Posterior vena cava (tissue), 2 donors: ENCODE measurements around the gene NAA10. TPM values are rescaled to one million over a fixed set of nuclear protein-coding genes. Genes with fewer than 3 reads are reported as not detected.
A peak's percentile ranks its signal among the peaks of the same experiment; 100 is the strongest.

ENCODE experiments used
- DNase-seq: peaks from one replicate; pipeline ENCODE4 v3.0.0-alpha.2; 2020; ENCODE audit warnings: low spot score
- intact Hi-C, 2 donors: fragments of 100-400 bp; cut with DNase I; formaldehyde crosslinking; loops; one replicate each; pipeline versions ENCODE4 v1.14.1 to v1.14.2; 2022 to 2023
- total RNA-seq, 2 donors: library from RNA; stranded (reverse); fragmentation: NEBNext Ultra II Directional; extraction: Animal tissue kit (Norgen Biotek cat#: 25700); gene quantifications; one replicate each; pipeline ENCODE4 v1.2.1, GENCODE V29; 2021
- donor health status: DM: yes; HTN: yes; CAD: no.
- donor health status: DM: yes; HTN: yes; CAD: no.

The NAA10 gene
- total RNA-seq, 2 donors from 2014 or later, result 69.4 to 75.4 TPM

GRCh38 chrX:153933748-153934147 is 1.1 kb downstream of the NAA10 start:
- intact Hi-C loops, result no loop called here
- DNase-seq, result no peak

GRCh38 chrX:153932220-153932915 is 2.5 kb downstream of the NAA10 start:
- DNase-seq, result no peak
- intact Hi-C loops, result no loop called here

- intact Hi-C loops, result no loop called here
- no peak for DNase-seq
These were observed 3.1 kb downstream of the NAA10 start for GRCh38 chrX:153931748-153932147.

GRCh38 chrX:153931151-153931550 is 3.7 kb downstream of the NAA10 start:
- no peak for DNase-seq
- intact Hi-C loops, result no loop called here

- intact Hi-C loops, result no loop called here
- no peak for DNase-seq
These were observed 4.6 kb downstream of the NAA10 start for GRCh38 chrX:153930011-153930910.

- DNase-seq, result no peak
- intact Hi-C loops, result loop anchor here in 1 of 2 donors (10.0 kb wide), 1 partner anchor 135 kb away; the partner anchor contains the start of genes IDH3G and SSR4
These were observed 5.3 kb downstream of the NAA10 start for GRCh38 chrX:153929576-153929975.

- no peak for DNase-seq
- intact Hi-C loops, result loop anchor here in 1 of 2 donors (10.0 kb wide), 1 partner anchor 134 kb away; the partner anchor contains the start of genes IDH3G and SSR4
These were observed 6.0 kb downstream of the NAA10 start for GRCh38 chrX:153928846-153929245.

- peak; percentile 99 for DNase-seq
- intact Hi-C loops, result loop anchor here in 1 of 2 donors (10.0 kb wide), 1 partner anchor 133 kb away; the partner anchor contains the start of genes IDH3G and SSR4
These were observed 6.7 kb downstream of the NAA10 start for GRCh38 chrX:153927922-153928760.

GRCh38 chrX:153927672-153927921 is 7.2 kb downstream of the NAA10 start:
- no peak for DNase-seq
- intact Hi-C loops, result loop anchor here in 1 of 2 donors (10.0 kb wide), 1 partner anchor 133 kb away; the partner anchor contains the start of genes IDH3G and SSR4

- intact Hi-C loops, result loop anchor here in 1 of 2 donors (10.0 kb wide), 1 partner anchor 132 kb away; the partner anchor contains the start of genes IDH3G and SSR4
- no peak for DNase-seq
These were observed 7.8 kb downstream of the NAA10 start for GRCh38 chrX:153926858-153927671.

- intact Hi-C loops, result loop anchor here in 1 of 2 donors (10.0 kb wide), 1 partner anchor 132 kb away; the partner anchor contains the start of genes IDH3G and SSR4
These were observed 8.3 kb downstream of the NAA10 start for GRCh38 chrX:153926552-153926857.

GRCh38 chrX:153925739-153926551 is 8.9 kb downstream of the NAA10 start, which contains the start of gene ARHGAP4:
ARHGAP4 (minus strand) TSS chrX:153926264; CDS start chrX:153926202, 62 bp downstream.
- no peak for DNase-seq
- intact Hi-C loops, result loop anchor here in 1 of 2 donors (10.0 kb wide), 1 partner anchor 131 kb away; the partner anchor contains the start of genes IDH3G and SSR4

More at GRCh38 chrX:153926552-153926857, 8.3 kb downstream of the NAA10 start:
- no peak for DNase-seq

GRCh38 chrX:153925387-153925738 is 9.5 kb downstream of the NAA10 start:
- DNase-seq, result no peak
- intact Hi-C loops, result loop anchor here in 1 of 2 donors (10.0 kb wide), 1 partner anchor 131 kb away; the partner anchor contains the start of genes IDH3G and SSR4

- DNase-seq, result no peak
- intact Hi-C loops, result loop anchor here in 1 of 2 donors (10.0 kb wide), 1 partner anchor 130 kb away; the partner anchor contains the start of genes IDH3G and SSR4
These were observed 10.5 kb downstream of the NAA10 start for GRCh38 chrX:153924149-153924861.

GRCh38 chrX:153922932-153923857 is 11.6 kb downstream of the NAA10 start:
- intact Hi-C loops, result loop anchor here in 1 of 2 donors (10.0 kb wide), 1 partner anchor 128 kb away; the partner anchor contains the start of genes IDH3G and SSR4
- no peak for DNase-seq
